ENCODE measurements around the gene LRP1-AS.

GRCh38 chr12:57129321-57129842 lies 18.0 kb downstream of the LRP1-AS start:
- TF ChIP-seq EP300 (IDR thresholded peaks at IDR 0.05) (no peak), CTCF (IDR thresholded peaks at IDR 0.05) (no peak), POLR2A (IDR thresholded peaks at IDR 0.05) (no peak)

Data from tibial nerve (tissue), 4 donors.